K562 (cell line): ENCODE measurements around the gene CDYL.

Source experiments
- CBFB ChIP-seq: sonication (generic); formaldehyde crosslinking; IDR thresholded peaks from 2 replicates; pipeline ENCODE4 v1.4.0; 2020; ENCODE audit warnings: mild to moderate bottlenecking, missing genetic modification reagents
- CTCF ChIP-seq, 3 experiments: IDR thresholded peaks in 2 of 3; conservative IDR thresholded peaks in 1 of 3; 2 replicates each; pipeline ENCODE4 v1.5.1; 2011 to 2012; ENCODE audit warnings: low read length in 3 of 3, mild to moderate bottlenecking in 3 of 3, control low read depth in 2 of 3, improper control_type of control experiment in 1 of 3, inconsistent platforms in 1 of 3, low read depth in 1 of 3, mixed read lengths in 1 of 3, moderate library complexity in 1 of 3; ENCODE audit not compliant: insufficient read depth in 2 of 3
- EP300 ChIP-seq: IDR thresholded peaks from 2 replicates; pipeline ENCODE4 v1.6.1; 2012; ENCODE audit warnings: low read length, improper control_type of control experiment
- GABPA ChIP-seq: fragments of 200-800 bp; sonication (Bioruptor generic); conservative IDR thresholded peaks from 2 replicates; pipeline ENCODE4 v1.6.1; 2016; ENCODE audit warnings: low read depth, missing genetic modification characterization, missing compliant biosample characterization
- KLF6 ChIP-seq: fragments of 250-450 bp; sonication (Bioruptor Pico); IDR thresholded peaks from 2 replicates; pipeline ENCODE4 v1.4.0; 2020; ENCODE audit warnings: mild to moderate bottlenecking, moderate library complexity, borderline replicate concordance
- POLR2AphosphoS5 ChIP-seq: IDR thresholded peaks from 2 replicates; pipeline ENCODE4 v1.6.1; 2011; ENCODE audit warnings: mild to moderate bottlenecking, low read depth, low read length, moderate library complexity; ENCODE audit not compliant: control insufficient read depth, insufficient read depth
- TCF3 ChIP-seq: sonication (generic); formaldehyde crosslinking; IDR thresholded peaks from 2 replicates; pipeline ENCODE4 v1.4.0; 2020; ENCODE audit warnings: mild to moderate bottlenecking, missing genetic modification reagents
- ZFP91 ChIP-seq: sonication (generic); formaldehyde crosslinking; IDR thresholded peaks from 2 replicates; pipeline ENCODE4 v1.8.0; 2022; ENCODE audit warnings: mild to moderate bottlenecking, missing genetic modification reagents
- ZNF143 ChIP-seq: sonication (generic); formaldehyde crosslinking; IDR thresholded peaks from 2 replicates; pipeline ENCODE4 v1.9.0; 2022; ENCODE audit warnings: mild to moderate bottlenecking, missing genetic modification reagents

DNA sequence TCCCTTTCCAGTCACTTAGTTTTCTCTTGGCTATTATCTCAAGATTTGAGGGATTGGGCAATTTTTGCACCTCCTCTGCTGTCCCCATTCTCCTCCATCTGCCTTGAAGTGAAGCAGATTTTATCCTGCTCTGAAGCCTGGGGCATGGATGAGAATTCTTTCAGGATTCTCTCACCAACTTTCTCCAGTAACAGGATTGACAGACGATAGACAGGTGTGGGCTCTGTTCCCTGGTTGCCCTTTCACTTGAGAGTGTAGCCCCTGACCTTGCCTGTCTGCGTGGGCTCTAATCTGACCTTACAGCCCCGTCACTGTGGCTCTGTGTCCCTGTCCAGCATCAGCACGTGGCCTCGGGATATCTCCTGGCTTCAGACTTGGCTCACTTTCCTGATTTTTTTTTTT lies 27.1 kb downstream of the CDYL start:
- TF ChIP-seq EP300 (no peak), KLF6 (CRISPR knock-in tag) (no peak), CBFB (no peak), POLR2AphosphoS5 (no peak), ZFP91 (CRISPR knock-in tag) (no peak), CTCF (IDR thresholded peaks at IDR 0.05 in 2 of 3, conservative IDR thresholded peaks at IDR 0.05 in 1 of 3; ENCODE audit: insufficient read depth in 2 of 3, low read depth in 1 of 3, low read length in 3 of 3) (no peak), TCF3 (CRISPR knock-in tag) (peak; percentile 38; the same call in 1 of the 2 replicates), ZNF143 (CRISPR knock-in tag) (no peak), GABPA (no peak)
